ENCODE data around the gene GNE. TPM values are rescaled to one million over a fixed set of nuclear protein-coding genes. Genes with fewer than 3 reads are reported as not detected.
"Not testable (repeated sequence)": the region's sequence is repeated elsewhere in the genome, so short reads cannot be mapped to it uniquely, and the experiment has no call there.

GNE gene
- polyA plus RNA-seq, 3 donors = 18.5 to 20.3 (median 19.7) TPM

DNA sequence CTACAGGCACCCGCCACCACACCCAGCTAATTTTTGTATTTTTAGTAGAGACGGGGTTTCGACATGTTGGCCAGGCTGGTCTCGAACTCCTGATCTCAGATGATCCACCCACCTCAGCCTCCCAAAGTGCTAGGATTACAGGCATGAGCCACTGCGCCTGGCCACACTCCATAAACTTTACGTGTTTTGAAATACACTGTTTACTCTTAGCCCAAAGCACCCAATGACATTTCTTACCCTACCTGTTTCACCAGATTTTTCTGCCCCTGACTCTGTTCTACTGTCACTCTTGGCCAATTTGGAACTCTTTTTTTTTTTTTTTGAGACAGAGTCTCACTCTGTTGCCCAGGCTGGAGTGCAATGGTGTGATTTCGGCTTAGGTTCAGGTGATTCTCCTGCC, 15.1 kb upstream of the GNE start:
- not testable (repeated sequence) for DNase-seq (ENCODE audit: low read depth in 3 of 3, low spot score in 2 of 3)

DNA sequence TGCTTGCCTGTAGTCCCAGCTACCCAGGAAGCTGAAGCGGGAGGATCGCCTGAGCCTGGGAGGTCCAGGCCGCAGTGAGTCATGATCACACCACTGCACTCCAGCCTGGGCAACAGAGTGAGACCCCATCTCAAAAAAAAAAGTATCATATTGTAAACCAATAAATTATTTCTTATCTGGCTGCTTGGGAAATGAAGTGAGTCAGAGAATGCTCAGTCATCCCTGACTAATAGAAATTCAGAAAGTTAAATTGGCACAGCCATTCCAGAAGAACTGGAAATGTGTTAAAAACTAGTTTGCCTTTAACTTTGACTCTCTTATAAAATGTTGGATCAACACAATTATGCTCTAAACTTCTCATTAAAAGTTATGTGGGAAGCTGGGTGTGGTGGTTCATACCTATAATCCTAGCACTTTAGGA, 9.8 kb upstream of the GNE start:
- no peak for DNase-seq (ENCODE audit: low read depth in 3 of 3, low spot score in 2 of 3)

DNA sequence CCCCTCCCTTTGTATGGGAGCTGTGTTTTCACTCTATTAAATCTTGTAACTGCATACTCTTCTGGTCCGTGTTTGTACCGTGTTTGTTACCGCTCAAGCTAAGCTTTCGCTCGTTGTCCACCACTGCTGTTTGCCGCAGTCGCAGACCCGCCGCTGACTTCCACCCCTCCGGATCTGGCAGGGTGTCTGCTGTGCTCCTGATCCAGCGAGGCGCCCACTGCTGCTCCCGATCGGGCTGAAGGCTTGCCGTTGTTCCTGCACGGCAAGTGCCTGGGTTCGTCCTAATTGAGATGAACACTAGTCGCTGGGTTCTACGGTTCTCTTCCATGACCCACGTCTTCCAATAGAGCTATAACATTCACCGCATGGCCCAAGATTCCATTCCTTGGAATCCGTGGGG, 6.6 kb upstream of the GNE start:
- DNase-seq (ENCODE audit: low read depth in 3 of 3, low spot score in 2 of 3) = no peak

DNA sequence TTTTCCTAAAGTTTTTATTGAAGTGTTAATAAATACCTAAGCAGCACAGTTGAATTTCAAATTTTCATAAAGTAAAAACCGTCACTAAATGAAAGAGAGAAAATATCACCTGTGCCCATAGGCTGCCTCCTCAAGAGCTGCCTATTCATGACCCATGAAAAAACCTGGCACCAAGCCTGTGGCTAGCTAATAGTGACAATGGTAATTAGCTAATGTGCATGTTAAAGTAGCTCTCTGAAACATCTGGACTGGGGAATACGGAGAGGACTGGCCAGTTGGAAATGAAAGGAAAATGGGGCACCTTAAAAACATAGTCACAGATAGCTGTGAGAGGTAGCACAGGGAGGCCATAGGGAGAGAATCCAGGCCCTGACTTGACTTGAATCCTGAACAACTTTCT, 5.4 kb upstream of the GNE start:
- no peak for DNase-seq (ENCODE audit: low read depth in 3 of 3, low spot score in 2 of 3)

DNA sequence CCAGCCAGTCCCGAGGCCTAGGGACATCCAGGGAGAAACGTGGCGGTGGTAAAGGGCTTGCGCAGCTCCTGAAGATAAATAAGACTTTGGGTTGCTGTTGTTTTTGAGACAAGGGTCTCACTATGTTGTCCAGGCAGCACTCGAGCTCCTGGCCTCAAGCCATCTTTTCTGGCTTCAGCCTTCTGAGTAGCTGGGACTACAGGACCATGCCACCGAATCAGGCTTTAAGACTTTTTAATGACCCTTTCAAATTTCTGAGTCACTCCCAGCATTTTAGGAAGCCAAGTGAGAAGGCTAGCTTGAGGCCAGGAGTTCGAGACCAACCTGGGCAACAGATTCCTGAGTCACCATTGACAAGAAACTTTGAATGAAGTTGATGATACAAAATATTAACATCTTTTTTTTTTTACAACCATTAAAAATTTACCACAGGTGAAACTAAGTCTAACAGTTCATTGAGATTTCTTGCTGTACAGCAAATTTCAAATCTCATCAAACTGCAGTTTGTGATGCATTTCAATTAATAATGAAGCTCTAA, 817 bp upstream of the GNE start:
- DNase-seq (ENCODE audit: low read depth in 3 of 3, low spot score in 2 of 3) = no peak

DNA sequence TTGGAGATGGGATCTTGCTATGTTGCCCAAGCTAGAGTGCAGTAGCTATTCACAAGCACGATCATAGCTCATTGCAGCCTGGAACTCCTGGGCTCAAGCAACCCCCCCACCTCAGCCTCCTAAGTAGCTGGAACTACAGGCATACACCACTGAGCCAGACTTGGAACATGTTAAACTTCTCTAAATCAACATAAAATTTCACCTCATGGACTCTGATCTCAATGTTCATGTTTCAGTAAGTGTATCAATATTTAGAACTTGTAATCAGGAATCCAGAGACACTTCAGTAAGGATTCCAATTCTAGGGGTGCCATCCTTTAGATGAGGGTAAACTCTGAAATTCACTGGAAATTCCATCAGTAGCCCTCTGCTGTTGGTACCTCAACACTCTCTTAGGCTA, 6.8 kb downstream of the GNE start:
- no peak for DNase-seq (ENCODE audit: low read depth in 3 of 3, low spot score in 2 of 3)

DNA sequence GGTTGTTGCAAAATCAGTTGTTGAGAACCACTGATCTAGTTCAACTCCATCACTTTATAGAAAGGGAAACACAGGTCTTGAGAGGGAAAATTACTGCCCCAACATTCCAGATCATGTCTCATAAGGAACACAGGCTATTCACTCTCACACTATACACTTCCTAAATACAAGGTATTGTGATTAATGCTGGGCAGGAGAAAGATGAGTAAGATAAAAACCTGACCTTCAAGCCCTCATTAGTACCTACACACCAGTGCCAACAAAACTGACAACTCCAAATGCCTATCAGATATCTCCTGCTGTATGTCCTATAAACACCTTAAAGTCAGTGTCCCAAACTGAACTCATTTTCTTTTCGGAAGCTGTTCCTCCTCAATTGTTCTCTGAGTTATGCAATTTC, 8.2 kb downstream of the GNE start:
- DNase-seq (ENCODE audit: low read depth in 3 of 3, low spot score in 2 of 3) = no peak

DNA sequence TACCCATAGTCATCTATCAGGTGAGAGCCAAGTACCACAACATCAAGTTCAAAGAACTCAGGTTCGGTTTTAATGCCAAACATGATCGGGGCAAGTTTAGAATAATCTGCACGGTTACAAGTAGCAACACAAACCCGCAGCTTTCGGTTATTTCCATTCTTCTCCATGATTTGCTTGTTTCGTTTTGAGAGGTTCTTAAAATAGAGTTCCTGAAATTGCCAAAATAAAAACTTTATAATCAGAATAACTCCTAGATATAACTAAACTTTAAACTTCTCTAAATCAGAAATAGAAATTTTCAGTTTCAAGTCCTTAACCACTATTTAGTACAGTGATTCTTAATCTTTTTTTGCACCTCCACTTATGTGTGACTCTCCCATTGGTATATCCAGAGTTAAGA, 9.1 kb downstream of the GNE start:
- no peak for DNase-seq (ENCODE audit: low read depth in 3 of 3, low spot score in 2 of 3)

DNA sequence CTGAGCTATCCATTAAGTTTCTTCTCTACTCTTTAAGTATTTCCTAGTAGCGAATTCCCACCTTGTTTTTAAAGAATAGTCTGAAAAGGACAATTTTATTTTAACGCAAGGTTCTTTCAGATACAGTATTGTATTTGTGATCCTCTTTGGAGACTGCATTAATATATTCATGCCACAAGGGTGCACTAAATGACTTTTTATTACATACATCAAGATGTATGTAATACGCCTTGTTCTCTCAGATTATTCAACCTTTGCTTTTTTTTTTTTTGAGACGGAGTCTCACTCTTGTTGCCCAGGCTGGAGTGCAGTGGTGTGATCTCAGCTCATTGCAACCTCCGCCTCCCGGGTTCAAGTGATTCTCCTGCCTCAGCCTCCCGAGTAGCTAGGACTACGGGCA, 10.2 kb downstream of the GNE start:
- DNase-seq (ENCODE audit: low read depth in 3 of 3, low spot score in 2 of 3) = peak in 1 of 3 donors; percentile 18

DNA sequence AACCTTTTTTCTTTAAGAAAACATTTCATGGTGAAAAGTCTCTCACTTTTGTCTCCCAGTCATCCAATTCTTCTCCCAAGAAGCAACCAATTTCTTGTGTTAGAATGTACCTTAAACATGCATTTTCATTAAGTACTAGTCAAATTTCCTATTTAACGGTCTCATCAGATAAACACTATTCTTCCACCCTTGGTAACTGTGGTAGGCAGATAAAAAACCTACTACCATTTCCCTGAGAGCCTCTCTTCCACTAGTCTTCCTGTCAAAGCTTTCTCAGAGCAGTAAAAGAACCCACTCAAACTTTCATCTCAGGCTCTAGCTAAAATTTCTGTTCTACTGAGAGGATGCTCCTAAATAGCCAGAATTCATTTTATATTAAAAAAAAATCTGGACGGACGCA, 10.9 kb downstream of the GNE start:
- no peak for DNase-seq (ENCODE audit: low read depth in 3 of 3, low spot score in 2 of 3)

DNA sequence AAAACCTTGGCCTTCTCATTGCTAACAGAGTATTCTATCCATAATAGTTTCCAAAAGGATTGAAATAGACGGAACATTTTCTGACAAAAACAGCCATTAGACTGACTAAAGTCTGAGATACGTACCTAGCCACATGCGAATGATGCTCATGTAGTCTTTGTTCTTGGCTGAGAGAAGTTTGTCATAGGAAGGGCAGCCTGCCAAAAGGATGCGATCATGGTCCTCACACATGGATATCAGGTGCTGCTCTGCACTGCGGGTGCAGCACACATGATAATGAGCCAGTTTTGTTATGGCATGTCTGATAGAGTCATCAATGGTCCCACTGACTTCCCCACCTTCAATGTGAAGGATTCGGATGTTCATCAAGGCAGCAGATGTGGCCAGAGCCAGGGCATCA, 12.3 kb downstream of the GNE start:
- no peak for DNase-seq (ENCODE audit: low read depth in 3 of 3, low spot score in 2 of 3)

DNA sequence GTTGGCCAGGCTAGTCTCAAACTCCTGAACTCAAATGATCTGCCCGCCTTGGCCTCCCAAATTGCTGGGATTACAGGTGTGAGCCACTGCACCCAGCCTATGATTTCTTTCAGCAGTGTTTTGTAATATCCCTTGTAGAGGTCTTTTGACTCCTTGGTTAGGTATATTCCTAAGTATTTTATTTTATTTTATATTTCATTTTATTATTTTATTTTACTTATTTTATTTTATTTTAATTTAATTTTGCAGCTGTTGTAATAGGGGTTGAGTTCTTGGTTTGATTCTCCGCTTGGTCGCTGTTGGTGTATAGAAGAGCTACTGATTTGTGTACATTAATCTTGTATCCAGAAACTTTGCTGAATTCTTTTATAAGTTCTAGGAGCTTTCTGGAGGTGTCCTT, 18.6 kb downstream of the GNE start:
- not testable (repeated sequence) for DNase-seq (ENCODE audit: low read depth in 3 of 3, low spot score in 2 of 3)

DNA sequence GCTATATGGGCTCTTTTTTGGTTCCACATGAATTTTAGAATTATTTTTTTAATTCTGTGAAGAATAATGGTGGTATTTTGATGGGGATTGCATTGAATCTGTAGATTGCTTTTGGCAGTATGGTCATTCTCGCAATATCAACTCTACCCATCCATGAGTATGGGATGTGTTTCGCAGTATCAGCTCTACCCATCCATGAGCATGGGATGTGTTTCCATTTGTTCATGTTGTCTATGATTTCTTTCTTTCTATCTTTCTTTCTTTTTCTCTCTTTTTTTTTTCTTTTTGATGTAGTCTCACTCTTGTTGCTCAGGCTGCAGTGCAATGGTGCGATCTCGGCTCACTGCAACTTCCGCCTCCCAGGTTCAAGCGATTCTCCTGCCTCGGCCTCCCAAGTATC, 19.0 kb downstream of the GNE start:
- not testable (repeated sequence) for DNase-seq (ENCODE audit: low read depth in 3 of 3, low spot score in 2 of 3)

DNA sequence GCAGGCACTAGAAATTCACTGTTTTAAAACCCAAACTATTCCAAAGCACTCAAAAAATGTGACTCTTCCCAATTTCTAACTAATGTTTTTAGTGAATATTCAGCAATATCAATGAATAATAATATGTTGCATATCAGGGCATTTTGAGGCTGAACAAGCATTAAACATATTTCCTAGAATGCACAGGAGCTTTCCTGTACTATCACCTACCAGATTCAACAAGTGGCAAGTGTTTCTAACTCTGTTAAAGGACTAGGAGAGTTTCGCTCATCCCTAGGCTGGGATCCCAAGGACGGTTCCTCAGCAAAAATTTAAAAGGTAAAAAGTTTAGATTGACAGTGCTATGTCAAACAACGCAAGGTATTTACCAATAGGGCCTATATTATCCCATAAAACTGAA, 21.0 kb downstream of the GNE start:
- no peak for DNase-seq (ENCODE audit: low read depth in 3 of 3, low spot score in 2 of 3)

DNA sequence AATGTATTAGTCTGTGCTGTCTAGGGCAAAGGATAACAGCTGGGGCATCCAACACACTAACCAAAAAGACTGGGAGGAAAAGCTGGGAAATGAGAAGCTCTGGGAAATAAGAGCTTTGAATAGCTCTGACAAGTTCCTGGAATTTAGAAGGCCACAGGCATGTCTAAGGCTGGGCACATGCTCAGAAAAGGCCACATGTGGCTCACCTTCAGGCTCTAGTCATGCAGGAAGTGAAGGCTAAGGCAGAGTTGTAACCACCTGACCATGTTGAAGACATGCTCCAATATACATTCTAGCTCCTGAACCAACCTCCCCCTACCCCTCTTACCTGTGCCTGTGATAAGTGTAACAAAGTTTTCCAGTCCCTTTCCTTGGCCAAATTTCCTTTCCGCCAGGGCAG, 35.8 kb downstream of the GNE start:
- DNase-seq (ENCODE audit: low read depth in 3 of 3, low spot score in 2 of 3) = no peak

DNA sequence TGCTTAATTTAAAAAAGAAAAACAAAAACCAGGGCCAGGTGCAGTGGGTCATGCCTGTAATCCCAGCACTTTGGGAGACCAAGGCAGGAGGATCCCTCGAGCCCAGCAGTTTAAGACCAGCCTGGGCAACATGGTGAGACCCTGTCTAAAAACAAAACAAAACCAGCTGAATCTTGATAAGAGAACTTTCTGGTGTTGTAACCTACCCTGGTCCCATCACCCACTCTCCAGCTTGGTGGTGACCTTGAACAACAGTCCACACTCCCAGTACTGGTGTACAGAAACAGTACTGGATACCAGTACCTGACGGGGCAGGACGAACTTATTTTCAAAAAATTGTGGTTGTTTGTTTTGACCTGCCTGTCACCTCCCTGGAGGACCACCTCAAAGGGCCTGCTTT, 36.6 kb downstream of the GNE start:
- no peak for DNase-seq (ENCODE audit: low read depth in 3 of 3, low spot score in 2 of 3)

DNA sequence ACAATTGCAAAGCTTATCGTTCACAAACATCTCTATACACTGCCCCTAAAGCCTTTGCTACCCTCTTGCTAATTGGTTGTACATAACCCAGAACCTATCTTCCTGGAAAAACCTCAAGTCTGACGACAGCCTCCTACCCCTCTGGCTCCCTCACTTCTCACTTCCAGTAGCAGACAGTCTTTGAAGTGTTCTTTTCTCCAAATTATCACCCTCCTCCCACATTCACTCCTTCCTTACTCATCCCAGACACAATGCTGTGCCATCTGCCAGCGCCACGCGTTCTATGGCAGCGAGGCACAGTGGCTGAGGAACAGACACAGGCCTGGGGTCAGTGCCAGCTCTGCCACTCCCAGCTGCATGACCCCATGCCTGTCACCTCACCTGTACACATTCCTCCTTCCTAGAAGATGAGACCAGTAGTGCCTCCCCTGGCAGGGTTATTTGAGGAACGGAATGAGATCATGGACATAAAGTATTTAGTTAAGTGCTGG, 39.8 kb downstream of the GNE start:
- no peak for DNase-seq (ENCODE audit: low read depth in 3 of 3, low spot score in 2 of 3)

DNA sequence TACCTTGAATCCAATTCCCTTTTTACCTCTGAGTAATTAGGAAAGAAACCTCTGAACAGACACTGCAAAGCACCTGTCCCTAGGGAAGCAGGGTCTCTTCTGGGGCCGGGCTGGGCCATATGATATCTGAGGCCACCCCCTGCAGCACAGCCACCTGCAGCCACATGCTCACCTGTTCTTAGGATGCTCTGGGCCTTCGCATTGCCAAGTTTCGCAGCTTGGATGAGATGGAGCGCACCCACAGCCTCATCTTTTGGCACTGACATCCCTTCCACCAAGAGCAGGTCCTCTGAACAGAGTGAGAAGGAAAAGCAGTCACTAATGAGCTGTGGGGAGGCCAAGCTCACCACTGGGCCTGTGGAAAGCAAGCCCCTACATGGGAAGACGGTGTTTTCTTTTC, 40.2 kb downstream of the GNE start:
- DNase-seq (ENCODE audit: low read depth in 3 of 3, low spot score in 2 of 3) = no peak

DNA sequence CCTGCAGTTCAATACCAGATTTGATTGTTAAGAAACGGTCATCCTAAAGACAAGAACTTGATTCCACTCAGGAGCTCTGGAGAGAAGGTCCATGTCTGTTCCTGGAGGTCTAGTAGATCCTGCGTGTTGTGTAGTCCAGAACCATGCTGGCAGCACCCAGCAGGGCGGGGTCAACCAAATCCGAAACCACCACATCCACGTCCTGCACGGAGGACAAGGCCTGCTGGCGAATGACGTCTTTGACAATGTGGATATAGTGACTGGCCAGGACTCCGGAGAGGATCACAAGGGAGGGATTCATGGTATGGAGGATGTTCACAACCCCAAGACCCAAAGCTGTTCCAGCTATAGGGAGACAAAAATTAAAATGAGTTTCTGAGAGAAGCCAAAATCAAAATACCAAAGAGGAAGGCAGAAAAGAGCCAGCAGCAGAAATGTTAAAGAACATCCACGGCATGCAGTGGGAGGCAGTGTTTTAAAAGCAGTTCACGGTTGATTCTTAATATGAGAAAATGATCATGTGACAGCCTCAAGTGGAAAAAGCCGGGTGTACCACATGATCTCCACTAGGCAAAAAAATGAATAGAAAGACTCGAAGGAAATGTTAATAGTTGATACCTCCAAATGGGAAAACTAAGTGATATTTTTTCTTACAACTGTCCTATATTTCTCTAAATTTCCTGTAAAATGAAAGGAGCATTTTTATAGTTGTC, 40.8 kb downstream of the GNE start:
- DNase-seq (ENCODE audit: low read depth in 3 of 3, low spot score in 2 of 3) = no peak

DNA sequence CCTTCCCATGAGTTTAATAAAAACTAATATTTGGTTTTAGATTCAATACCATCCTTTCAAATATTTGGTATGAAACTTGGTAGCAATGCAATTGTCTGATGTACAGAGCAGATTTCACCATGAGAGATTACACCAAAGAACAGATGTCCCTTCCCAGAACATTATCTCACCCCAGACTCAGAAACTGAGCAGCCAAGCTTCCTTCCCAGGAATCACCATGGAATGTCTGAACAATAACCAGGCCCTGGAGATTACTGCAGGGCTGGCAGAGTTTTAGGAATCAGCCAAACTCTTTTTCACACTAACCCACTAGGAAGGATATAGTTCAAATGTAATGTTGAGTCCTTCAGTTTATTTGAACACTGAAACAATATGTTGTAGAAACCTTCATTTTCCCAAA, 43.7 kb downstream of the GNE start:
- DNase-seq (ENCODE audit: low read depth in 3 of 3, low spot score in 2 of 3) = no peak

DNA sequence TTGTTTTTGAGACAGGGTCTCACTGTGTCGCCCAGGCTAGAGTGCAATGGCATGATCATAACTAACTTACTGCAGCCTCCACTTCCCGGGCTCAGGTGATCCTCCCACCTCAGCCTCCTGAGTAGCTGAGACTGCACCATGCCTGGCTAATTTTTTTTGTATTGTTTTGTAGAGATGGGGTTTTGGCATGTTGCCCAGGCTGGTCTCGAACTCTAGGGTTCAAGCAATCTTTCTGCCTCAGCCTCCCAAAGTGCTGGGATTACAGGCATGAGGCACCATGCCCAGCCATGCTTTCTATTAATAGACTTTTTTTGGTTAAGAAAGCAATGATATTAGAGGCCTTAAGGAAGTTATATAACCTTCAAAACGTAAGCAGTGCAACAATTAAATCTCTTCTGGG, 44.3 kb downstream of the GNE start:
- DNase-seq (ENCODE audit: low read depth in 3 of 3, low spot score in 2 of 3) = no peak

DNA sequence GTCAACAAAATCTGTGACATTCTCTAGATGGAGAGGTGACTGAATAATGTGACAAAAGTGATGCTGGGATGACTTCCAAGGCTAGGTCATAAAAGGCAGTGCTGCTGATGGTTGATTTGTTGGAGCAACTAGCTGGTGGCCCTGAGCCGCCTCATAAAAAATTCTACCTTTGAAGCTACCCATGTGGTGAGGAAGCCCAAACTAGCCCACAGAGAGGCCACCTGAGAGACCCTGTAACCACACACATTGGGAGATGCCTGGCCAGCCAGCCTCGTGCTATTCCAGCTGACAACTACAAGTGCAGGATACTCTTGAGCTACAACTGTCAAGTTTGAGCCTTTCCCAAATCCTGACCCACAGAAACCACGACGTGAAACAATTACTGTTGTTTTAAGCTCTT, 44.9 kb downstream of the GNE start:
- no peak for DNase-seq (ENCODE audit: low read depth in 3 of 3, low spot score in 2 of 3)

DNA sequence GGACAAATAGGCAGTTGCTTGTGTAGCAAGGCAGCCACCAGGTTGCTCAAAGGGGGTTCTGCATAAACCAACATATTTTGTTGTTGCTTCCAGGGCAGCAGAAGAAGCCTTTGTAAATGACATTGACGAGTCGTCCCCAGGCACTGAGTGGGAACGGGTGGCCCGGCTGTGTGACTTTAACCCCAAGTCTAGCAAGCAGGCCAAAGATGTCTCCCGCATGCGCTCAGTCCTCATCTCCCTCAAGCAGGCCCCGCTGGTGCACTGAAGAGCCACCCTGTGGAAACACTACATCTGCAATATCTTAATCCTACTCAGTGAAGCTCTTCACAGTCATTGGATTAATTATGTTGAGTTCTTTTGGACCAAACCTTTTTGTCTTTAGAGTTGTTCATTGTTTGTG, 46.7 kb downstream of the GNE start:
- DNase-seq (ENCODE audit: low read depth in 3 of 3, low spot score in 2 of 3) = no peak

Data from right renal cortex interstitium (tissue), 3 donors.